Measurements from ENCODE around the gene GALR2.
A peak's percentile ranks its signal among the peaks of the same experiment; 100 is the strongest.
"Not testable (repeated sequence)": the region's sequence is repeated elsewhere in the genome, so short reads cannot be mapped to it uniquely, and the experiment has no call there.

GALR2 gene

DNA sequence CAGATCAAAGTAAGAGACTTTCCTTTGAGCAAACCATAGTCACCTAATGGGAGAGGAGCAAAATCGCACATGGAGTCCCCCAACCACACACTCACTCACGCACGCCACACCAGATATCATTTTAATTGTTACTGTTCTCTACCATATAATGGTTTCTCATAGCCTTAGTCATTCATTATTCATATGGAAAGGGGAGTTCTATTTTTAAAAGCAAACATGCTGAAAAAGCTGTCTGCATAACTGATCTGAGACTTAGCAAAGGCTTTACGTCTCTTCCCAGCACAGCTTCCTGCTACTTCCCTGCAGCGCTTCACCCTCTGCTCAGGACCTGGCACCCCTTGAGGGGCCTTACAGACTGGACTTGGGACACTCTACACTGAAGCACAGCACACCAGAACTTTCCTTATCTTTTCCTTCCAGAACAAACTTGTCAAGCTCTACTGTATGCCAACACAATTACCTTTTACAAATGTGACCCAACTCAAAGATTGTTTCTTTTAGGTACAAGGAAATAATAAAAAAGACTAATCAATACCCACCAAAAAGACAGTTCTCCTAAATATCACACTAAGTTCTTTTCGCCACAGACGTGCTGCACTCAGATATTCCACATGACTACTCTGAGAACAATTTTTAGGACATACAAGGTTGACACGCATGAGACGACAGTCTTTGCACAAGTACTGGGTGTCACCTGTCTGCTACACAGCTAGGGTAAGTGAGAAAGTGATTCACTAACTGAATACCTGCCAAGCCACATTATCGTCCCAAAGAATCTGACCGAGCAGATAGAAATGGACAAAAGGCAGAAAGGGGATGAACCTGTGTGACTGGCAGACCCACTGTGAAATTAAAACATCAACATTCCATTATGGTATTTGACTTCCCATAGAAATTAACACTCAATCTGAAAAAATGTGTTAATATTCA lies 23.8 kb upstream of the GALR2 start:
- no peak for DNase-seq (ENCODE audit: low spot score)

DNA sequence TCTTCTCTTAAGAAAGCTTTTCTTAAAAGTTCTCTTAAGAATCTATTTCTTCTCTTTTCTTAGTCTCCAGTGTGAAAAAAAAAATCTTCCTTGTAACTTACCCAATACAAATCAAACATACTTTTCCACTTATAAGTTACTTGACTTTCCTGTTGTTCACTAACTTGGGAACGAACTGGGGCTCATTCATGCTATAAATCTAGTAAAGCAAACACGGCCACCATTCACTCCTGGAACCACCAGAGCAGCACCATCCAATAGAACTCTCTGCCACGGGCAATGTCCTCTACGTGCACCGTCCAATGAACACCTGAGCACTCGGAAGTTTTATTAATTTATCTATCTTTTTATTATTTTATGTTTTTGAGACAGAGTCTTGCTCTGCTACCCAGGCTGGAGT lies 23.0 kb upstream of the GALR2 start:
- DNase-seq (ENCODE audit: low spot score), result no peak

DNA sequence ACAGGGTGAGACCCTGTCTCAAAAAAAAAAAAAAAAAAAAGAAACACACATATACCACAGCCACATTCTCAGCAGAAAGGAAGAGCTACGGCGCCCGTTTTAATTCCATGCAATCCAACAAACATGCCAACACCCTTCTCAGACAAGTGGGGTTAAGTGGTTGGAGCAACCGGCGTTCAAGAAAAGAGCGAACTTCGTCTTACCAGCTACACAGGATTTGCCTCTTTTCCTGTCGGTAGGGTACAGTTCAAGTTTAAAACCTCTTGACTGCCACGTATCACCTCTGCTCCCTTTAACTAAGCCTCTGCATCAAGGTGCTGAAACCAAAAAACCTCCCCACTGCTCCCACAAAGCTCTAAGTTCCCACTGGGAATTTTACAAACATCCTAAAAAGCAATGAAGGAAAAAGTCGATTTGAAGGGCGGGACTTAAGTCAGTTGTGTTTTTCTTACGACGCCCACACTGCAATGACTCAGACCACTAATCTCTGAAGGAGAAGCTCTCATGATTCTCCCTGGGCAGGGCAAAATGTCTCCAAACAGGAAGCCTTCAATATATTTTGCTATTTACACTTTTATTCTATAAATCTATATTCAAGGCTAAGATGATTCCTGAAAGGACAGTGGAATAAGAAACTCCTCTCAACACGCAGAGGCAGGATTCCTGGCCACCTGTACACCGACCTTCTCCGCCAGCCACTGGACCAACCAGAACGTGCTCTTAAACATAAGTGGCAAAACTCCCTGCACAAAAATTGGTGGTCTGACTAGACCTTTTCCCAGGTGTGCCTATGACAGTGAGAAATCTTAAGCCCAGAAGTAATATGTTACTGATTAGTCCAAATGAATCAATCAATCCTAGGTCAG lies 21.1 kb upstream of the GALR2 start:
- no peak for DNase-seq (ENCODE audit: low spot score)

DNA sequence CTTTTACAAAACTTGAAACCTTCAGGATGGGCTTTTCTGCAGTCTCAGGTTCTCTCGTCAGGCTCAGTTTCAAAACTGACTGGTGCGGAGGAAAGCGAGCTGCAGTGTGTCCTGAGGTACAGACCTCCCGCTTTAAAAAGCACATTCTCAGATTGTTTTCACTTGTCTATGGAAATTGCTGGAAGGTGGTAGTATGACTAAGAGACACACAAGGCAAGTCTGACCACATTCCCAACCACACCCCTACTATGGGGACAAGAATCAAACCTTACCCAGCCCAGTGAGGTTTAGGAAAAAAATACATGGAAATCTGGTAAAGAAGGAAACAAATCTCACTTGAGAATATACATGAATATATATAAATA lies 20.5 kb upstream of the GALR2 start:
- no peak for DNase-seq (ENCODE audit: low spot score)

DNA sequence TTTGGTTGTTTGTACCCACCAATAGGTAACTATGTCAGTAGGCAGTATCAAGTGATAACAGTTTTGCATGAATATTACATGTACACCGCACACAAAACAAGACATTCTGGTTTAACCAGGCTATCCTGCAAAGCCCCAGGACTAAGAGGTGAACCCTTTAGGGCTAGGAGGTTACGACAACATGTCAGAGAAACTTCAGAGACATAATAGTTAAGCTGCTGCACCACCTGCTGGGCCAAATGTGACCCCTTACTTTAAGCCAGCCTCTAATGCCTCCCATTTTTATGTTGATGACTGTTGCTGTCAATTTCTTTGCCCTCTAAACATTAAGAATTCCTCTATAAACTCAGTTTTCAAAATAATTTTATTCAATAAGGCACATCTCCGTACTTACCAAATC lies 17.7 kb upstream of the GALR2 start:
- DNase-seq (ENCODE audit: low spot score), result no peak

DNA sequence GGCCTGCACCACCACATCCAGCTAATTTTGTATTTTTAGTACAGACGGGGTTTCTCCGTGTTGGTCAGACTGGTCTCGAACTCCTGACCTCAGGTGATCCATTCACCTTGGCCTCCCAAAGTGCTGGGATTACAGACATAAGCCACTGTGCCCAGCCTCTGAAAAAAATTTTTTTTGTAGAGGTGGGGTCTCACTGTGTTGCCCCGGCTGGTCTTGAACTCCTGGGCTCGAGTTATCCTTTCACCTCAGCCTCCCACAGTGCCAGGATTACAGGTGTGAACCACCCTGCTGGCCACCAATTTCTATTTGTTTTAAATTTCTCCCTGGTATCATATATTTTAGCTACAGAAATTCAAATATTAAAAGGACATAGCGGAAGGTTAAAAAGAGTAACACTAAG lies 16.3 kb upstream of the GALR2 start:
- DNase-seq (ENCODE audit: low spot score), result not testable (repeated sequence)

DNA sequence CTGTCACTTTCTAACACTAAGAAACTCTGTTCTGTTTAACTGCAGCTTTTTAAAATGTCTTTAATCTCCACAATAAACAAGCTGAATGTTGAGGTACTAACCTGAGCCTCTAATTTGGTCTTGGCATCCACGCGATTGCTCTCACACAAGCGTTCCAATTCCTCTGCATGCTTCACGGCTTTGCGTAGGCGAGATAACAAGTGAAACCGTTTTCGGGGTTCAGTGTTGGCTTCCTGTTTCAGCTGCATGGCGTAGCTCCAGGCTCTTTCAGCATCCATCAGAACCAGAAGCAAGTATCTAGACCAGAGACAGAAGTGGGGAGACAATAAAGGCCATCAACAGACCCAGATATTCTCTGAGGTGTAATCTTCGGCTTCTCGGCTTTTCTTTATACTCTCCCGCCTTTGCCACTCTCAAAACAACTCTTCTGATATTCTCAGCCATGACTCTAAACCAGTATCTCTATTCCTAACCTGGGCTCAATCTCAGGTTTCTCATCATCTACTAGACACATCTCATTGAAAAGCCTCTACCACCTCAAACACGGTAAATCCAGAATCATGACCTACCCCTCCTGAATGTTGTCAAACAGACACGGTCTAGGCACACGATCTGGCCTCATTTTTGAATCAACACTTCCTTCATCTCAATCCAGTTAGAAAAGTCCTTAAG lies 10.6 kb upstream of the GALR2 start:
- peak; percentile 38 for DNase-seq (ENCODE audit: low spot score)

DNA sequence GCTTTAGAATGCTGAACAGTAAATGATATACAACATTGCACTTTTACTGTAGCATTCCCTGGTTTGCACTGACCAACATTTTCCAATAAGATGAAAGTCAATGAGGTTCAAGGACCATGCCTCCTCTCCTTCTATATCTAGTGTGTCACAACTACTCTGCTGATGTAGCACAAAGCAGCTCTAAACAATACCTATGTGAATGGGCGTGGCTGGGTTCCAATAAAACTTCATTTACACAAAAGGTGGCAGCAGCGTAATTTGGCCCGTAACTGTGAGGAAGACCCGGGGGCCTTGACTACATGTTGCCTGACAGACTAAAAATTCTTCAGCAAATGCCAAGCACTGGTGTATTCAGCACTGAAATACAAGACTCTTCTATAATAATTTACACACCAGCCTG lies 8.8 kb upstream of the GALR2 start:
- DNase-seq (ENCODE audit: low spot score), result no peak

DNA sequence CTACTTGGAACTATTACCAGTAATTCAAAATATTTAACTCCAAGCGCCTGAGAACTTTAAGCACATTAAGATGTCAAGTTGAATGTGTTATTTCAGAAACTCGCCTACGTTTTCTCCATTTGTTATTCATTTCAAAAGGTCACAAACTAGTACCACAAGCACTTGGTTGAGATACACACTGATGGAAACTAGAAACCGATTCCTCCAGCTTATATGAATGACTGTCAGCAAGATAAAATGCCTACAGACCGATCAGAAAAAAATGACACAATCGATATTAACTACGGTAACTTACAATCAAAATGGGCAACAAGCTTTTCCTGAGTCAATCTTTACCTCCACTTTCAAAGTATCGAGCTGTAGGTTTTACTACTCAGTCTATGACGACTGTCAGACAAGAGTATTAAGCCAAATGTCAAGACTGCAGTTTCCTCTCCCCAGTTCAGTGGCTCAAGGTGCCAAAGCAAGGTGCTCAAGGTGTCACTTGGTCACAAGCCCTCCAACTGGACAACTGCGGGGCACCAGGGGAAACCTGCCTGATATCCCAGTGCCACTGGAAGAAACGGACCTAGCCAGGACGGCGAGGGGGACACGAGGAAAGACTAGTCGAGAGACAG lies 2.9 kb upstream of the GALR2 start:
- no peak for DNase-seq (ENCODE audit: low spot score)

DNA sequence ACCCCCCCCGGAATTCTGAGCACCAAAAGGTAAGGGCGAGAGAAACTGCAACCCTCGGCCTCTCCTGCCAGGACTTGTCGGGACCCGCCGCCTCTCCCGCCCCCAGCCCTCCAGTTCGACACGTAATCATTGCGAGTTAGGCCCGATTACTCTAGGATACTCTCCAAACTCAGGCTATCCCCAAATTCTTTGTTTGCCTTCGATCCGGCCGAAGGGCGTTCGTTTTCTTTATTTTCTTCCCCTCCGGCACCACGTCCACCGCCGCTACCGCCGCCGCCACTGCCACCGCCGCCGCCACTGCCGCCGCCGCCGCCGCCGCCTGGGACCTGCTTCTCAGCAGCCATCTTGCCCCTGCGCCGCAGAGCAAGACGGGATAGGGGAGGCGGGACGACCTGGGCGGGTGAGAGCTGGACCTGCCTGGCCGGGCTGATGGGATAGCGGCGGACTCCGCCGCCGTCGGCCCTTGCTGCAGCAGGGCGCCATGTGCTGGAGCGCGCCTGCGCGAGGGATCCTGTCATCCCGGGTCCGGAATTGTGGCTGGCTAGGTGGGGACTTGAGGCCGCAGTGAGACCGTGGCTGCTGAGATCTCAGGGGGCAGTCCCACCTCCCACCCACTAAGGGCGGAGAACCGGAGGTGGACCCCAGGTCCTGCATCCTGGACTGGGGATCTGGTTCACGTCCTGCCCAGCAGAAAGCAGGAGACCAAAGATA lies 2.3 kb upstream of the GALR2 start, which contains the start of gene SRP68:
Gene SRP68, minus strand, starts transcription at position 370 of the 711 bp plus-strand sequence. Its CDS starts 26 bp downstream, at position 344.
- DNase-seq (ENCODE audit: low spot score), result peak; percentile 88

DNA sequence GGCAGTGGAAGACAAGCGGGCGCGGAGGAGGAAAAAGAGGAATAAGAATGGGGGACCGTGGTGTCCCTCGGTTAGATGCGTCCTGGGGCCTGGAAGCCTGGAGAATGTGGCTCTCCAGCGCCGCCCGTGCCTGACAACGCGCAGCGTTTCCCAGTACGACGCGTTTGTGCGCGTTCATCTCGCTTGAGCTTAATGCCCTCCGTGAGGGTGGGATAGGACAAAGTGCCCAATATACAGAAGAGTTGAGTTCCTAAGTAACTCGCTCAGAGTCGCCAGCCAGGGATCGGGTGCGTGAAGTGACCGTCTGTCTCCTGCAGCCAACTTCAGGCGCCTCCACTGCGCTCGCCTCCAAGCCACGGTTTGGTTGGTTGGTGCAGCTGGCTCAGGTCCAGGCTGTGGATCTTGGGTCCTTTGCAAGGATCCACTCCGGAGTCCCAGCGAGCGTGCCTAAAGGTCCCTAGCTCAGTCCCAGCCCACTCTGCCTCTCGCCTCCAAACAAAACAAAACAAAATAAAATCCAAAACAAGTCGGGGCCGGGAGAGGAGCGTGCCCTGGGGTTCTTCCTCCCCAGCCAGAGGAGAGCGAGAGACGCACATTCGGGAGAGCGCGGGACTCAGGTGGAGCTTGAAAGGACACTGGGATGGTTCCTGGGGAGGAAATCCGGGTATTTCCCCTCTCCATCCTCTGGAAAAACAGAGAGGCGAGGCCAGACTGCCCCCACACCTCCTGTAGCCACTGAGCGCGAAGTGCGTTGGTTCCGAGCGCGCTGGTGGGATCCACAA lies 974 bp downstream of the GALR2 start:
- DNase-seq (ENCODE audit: low spot score), result no peak

DNA sequence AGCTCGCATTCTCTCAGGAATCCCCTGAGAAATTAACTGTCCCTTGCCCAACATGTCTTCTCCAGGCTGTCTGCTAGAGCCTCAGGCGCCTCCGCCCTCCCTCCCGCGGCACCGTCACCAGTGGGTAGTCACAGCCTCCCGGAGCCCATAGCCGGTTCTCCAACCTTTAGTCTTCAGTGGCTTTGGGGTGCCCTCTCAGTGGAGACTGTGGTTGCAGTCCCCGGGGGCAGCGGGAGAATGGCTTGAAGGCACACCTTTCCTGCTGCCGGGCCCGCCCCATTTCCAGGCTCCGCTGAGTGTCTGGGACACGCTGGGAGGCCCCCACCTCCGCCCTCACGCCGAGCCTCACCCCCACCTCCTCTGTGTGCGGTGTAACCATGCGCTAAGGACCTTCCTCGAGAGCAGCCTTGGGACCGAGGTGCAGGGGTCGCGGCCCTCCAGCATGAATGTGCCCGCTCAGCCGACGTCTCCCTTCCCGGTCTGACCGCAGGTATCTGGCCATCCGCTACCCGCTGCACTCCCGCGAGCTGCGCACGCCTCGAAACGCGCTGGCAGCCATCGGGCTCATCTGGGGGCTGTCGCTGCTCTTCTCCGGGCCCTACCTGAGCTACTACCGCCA lies 1.7 kb downstream of the GALR2 start:
- no peak for DNase-seq (ENCODE audit: low spot score)

DNA sequence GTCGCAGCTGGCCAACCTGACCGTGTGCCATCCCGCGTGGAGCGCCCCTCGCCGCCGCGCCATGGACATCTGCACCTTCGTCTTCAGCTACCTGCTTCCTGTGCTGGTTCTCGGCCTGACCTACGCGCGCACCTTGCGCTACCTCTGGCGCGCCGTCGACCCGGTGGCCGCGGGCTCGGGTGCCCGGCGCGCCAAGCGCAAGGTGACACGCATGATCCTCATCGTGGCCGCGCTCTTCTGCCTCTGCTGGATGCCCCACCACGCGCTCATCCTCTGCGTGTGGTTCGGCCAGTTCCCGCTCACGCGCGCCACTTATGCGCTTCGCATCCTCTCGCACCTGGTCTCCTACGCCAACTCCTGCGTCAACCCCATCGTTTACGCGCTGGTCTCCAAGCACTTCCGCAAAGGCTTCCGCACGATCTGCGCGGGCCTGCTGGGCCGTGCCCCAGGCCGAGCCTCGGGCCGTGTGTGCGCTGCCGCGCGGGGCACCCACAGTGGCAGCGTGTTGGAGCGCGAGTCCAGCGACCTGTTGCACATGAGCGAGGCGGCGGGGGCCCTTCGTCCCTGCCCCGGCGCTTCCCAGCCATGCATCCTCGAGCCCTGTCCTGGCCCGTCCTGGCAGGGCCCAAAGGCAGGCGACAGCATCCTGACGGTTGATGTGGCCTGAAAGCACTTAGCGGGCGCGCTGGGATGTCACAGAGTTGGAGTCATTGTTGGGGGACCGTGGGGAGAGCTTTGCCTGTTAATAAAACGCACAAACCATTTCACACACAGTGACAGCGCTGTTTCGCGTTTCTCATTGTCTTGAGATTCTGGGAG lies 2.4 kb downstream of the GALR2 start:
- DNase-seq (ENCODE audit: low spot score), result no peak

DNA sequence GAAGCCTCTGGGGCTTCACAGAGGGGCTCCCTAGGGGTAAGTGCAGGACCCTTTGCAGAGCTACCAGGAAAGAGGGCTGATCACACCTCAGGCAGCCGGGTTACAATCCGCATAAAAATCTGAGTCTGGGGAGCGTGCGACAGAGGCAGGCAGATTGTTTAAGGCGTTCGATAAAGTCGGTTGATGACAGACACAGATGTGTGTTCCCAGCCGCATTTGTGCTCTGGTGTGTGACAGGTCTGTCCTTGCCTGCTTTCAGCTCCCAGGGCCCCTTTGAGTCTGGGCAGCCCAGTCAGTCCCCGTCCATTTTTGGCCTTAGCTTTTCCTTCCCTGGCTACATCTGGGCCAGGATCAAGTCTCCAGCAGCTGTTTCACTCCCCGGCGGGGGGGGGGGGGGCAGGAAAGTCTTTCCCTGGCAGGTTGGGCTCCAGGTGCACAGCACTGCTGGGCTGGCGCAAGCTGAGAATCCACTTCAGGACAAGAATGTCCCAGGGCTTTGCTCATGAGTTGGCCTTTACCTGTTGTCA lies 3.1 kb downstream of the GALR2 start:
- no peak for DNase-seq (ENCODE audit: low spot score)

DNA sequence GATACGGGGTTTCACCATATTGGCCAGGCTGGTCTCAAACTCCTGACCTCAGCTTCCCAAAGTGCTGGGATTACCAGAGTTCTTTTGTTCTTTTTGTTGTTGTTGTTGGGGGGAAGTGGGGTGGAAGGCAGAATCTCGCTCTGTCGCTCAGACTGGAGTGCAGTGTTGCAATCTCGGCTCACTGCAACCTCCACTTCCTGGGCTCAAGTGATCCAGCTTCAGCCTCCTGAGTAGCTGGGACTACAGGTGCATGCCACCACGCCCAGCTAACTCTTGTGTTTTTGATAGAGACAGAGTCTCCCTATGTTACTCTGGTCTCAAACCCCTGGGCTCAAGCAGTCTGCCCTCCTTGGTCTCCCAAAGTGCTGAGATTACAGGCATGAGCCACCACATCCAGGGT lies 3.8 kb downstream of the GALR2 start:
- not testable (repeated sequence) for DNase-seq (ENCODE audit: low spot score)

DNA sequence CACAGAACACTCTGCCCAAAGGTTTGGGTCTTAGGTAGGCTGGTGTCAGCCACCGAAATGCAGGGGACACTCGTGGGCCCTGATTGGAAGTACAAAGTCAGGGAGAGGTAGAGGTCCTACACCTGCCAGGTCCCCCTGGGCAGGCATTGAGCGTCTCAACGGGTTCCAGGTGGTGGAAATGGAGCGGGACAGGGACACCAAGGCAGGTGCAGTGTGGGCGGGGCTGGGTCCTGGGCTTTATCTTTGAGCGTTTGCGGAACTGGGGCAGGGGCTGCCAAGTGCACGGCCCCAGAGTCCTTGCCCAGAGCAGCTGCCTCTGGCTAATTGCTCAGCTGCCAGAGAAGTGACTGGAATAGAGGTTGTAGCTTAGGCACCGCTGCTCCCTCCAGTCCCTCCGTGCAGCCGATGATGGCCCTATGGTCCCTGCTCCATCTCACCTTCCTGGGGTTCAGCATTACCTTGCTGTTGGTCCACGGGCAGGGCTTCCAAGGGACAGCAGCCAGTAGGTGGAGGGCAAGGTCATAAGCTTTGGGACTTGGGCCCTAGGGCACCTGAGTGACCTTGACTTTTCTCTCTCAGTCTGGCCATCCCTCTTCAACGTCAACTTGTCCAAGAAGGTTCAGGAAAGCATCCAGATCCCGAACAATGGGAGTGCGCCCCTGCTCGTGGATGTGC lies 4.4 kb downstream of the GALR2 start, which contains the start of gene ZACN:
Gene ZACN, plus strand, starts transcription at position 323 of the 675 bp plus-strand sequence. Its CDS starts 83 bp downstream, at position 406.
- no peak for DNase-seq (ENCODE audit: low spot score)

DNA sequence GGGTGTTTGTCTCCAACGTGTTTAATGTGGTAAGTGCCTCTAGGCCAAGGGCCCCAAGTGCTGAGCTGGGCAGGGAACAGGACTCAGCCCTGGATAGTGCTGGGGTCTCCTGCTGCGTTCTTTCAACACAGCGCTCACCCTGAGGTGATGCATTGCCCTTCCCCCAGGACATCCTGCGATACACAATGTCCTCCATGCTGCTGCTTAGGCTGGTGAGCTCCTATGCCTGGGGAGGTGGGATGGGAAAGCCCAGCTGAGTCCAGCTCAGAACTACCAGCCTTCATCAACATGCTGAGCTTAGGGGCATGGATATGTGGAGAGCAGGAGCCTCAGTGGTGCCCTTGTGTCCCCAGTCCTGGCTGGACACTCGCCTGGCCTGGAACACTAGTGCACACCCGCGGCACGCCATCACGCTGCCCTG lies 5.0 kb downstream of the GALR2 start:
- no peak for DNase-seq (ENCODE audit: low spot score)
